Upper lobe of left lung (tissue), 4 donors: Measurements from ENCODE around the gene SPATA13.

Source experiments
- EP300 ChIP-seq, 4 donors: sonication (generic); formaldehyde crosslinking; IDR thresholded peaks; one replicate each; pipeline ENCODE4 v1.5.1; 2017; ENCODE audit warnings: antibody characterized with exemption in 4 of 4, control low read depth in 2 of 4
- POLR2A ChIP-seq, 4 donors: fragments of 450-650 bp; IDR thresholded peaks; one replicate each; pipeline ENCODE4 v1.5.1; 2016 to 2017; ENCODE audit warnings: antibody characterized with exemption in 4 of 4, mild to moderate bottlenecking in 2 of 4
- POLR2AphosphoS5 ChIP-seq, 2 donors: sonication (generic); formaldehyde crosslinking; IDR thresholded peaks; one replicate each; pipeline ENCODE4 v1.5.1; 2017; ENCODE audit warnings: antibody characterized with exemption in 2 of 2
- TF ChIP-seq, protein P1 (sequence below), 6 experiments: fragments of 450-650 bp in 4 of 6; fragments of 200-600 bp in 2 of 6; sonication (generic) in 2 of 6; IDR thresholded peaks; one replicate each; pipeline ENCODE4 v1.5.1; 2016 to 2019; ENCODE audit warnings: antibody characterized with exemption in 6 of 6

- TF ChIP-seq, protein P1, sequence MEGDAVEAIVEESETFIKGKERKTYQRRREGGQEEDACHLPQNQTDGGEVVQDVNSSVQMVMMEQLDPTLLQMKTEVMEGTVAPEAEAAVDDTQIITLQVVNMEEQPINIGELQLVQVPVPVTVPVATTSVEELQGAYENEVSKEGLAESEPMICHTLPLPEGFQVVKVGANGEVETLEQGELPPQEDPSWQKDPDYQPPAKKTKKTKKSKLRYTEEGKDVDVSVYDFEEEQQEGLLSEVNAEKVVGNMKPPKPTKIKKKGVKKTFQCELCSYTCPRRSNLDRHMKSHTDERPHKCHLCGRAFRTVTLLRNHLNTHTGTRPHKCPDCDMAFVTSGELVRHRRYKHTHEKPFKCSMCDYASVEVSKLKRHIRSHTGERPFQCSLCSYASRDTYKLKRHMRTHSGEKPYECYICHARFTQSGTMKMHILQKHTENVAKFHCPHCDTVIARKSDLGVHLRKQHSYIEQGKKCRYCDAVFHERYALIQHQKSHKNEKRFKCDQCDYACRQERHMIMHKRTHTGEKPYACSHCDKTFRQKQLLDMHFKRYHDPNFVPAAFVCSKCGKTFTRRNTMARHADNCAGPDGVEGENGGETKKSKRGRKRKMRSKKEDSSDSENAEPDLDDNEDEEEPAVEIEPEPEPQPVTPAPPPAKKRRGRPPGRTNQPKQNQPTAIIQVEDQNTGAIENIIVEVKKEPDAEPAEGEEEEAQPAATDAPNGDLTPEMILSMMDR (IDR thresholded peaks at IDR 0.05): no peak
- no peak for TF ChIP-seq POLR2A (IDR thresholded peaks at IDR 0.05)
- TF ChIP-seq POLR2AphosphoS5 (IDR thresholded peaks at IDR 0.05): no peak
- TF ChIP-seq EP300 (IDR thresholded peaks at IDR 0.05): no peak
These were observed 163.2 kb downstream of the SPATA13 start for GRCh38 chr13:24323739-24324075.
